ENCODE results near the gene ELF4. TPM values are rescaled to one million over a fixed set of nuclear protein-coding genes. Genes with fewer than 3 reads are reported as not detected.

Gene ELF4
- total RNA-seq, 1 experiment from 2014 or later, result 9.0 TPM

- no peak for DNase-seq (ENCODE audit: low spot score)
- TF ChIP-seq EZH2 (IDR thresholded peaks at IDR 0.05; ENCODE audit: borderline replicate concordance, low read depth, low read length, poor library complexity, severe bottlenecking), result no peak
- TF ChIP-seq, protein P1, sequence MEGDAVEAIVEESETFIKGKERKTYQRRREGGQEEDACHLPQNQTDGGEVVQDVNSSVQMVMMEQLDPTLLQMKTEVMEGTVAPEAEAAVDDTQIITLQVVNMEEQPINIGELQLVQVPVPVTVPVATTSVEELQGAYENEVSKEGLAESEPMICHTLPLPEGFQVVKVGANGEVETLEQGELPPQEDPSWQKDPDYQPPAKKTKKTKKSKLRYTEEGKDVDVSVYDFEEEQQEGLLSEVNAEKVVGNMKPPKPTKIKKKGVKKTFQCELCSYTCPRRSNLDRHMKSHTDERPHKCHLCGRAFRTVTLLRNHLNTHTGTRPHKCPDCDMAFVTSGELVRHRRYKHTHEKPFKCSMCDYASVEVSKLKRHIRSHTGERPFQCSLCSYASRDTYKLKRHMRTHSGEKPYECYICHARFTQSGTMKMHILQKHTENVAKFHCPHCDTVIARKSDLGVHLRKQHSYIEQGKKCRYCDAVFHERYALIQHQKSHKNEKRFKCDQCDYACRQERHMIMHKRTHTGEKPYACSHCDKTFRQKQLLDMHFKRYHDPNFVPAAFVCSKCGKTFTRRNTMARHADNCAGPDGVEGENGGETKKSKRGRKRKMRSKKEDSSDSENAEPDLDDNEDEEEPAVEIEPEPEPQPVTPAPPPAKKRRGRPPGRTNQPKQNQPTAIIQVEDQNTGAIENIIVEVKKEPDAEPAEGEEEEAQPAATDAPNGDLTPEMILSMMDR (conservative IDR thresholded peaks at IDR 0.05; ENCODE audit: low read depth, low read length), result no peak
- intact Hi-C loops (cut with micrococcal nuclease; ENCODE audit: unreplicated experiment), result no loop called here
- ChIA-PET CTCF (no interaction called here), POLR2A (ENCODE audit: low non-redundant PET) (no interaction called here)
- Histone ChIP-seq H3K9me3 (ENCODE audit: low read depth, low read length, poor library complexity, severe bottlenecking) (no peaks in the 10 kb centered on the region), H3K4me3 (ENCODE audit: low read depth, low read length, poor library complexity, severe bottlenecking) (no peak overlapping the region), H3K27ac (ENCODE audit: low read depth, low read length, poor library complexity, severe bottlenecking) (no peak overlapping the region), H3K4me1 (ENCODE audit: insufficient read depth, low read length, poor library complexity, severe bottlenecking) (peaks cover 4% of the 10 kb centered on the region), H3K27me3 (replicated peaks; ENCODE audit: insufficient read depth, low read depth, low read length, poor library complexity) (no peaks in the 10 kb centered on the region), H3K36me3 (ENCODE audit: insufficient read depth, low read length, poor library complexity, severe bottlenecking) (no peaks in the 10 kb centered on the region)
- BruUV-seq (replicated peaks), result no TSS peak
Measured at GRCh38 chrX:130103605-130104004, 6.7 kb downstream of the ELF4 start.

GRCh38 chrX:130100180-130100579 is 10.1 kb downstream of the ELF4 start:
- no peaks in the 10 kb centered on the region for H3K9me3 ChIP-seq (ENCODE audit: low read depth, low read length, poor library complexity, severe bottlenecking)
- CTCF ChIA-PET, result no interaction called here
- no peak for DNase-seq (ENCODE audit: low spot score)
- no TSS peak for BruUV-seq (replicated peaks)
- H3K27me3 ChIP-seq (replicated peaks; ENCODE audit: insufficient read depth, low read depth, low read length, poor library complexity), result no peaks in the 10 kb centered on the region
- H3K36me3 ChIP-seq (ENCODE audit: insufficient read depth, low read length, poor library complexity, severe bottlenecking), result no peaks in the 10 kb centered on the region
- POLR2A ChIA-PET (ENCODE audit: low non-redundant PET), result no interaction called here
- intact Hi-C loops (cut with micrococcal nuclease; ENCODE audit: unreplicated experiment), result no loop called here
- H3K27ac ChIP-seq (ENCODE audit: low read depth, low read length, poor library complexity, severe bottlenecking), result no peak overlapping the region
- H3K4me3 ChIP-seq (ENCODE audit: low read depth, low read length, poor library complexity, severe bottlenecking), result no peak overlapping the region
- H3K4me1 ChIP-seq (ENCODE audit: insufficient read depth, low read length, poor library complexity, severe bottlenecking), result no peaks in the 10 kb centered on the region
- TF ChIP-seq, protein P1 (conservative IDR thresholded peaks at IDR 0.05; ENCODE audit: low read depth, low read length), result no peak
- no peak for TF ChIP-seq EZH2 (IDR thresholded peaks at IDR 0.05; ENCODE audit: borderline replicate concordance, low read depth, low read length, poor library complexity, severe bottlenecking)

DNA sequence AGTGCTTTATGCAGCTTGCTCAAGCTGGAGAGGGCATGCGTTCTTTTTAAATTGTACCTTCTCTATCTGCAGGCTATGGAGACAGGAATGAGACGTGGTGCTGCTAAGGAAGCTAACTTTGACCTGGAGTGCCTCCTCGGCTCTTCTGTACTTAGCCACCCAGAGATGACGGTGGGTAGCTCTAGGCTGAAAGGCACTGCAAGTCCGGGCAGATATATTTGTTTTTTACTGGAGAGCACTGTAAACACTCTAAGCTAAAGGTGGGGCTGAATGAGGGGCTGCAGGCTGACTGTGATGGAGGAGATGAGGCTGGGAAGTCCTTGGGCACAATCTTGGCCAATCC is 12.1 kb downstream of the ELF4 start:
- no peaks in the 10 kb centered on the region for H3K4me1 ChIP-seq (ENCODE audit: insufficient read depth, low read length, poor library complexity, severe bottlenecking)
- no peak overlapping the region for H3K4me3 ChIP-seq (ENCODE audit: low read depth, low read length, poor library complexity, severe bottlenecking)
- ChIA-PET POLR2A (ENCODE audit: low non-redundant PET) (no interaction called here), CTCF (no interaction called here)
- BruUV-seq (replicated peaks), result no TSS peak
- H3K9me3 ChIP-seq (ENCODE audit: low read depth, low read length, poor library complexity, severe bottlenecking), result no peaks in the 10 kb centered on the region
- H3K27me3 ChIP-seq (replicated peaks; ENCODE audit: insufficient read depth, low read depth, low read length, poor library complexity), result no peaks in the 10 kb centered on the region
- intact Hi-C loops (cut with micrococcal nuclease; ENCODE audit: unreplicated experiment), result no loop called here
- no peak for TF ChIP-seq EZH2 (IDR thresholded peaks at IDR 0.05; ENCODE audit: borderline replicate concordance, low read depth, low read length, poor library complexity, severe bottlenecking)
- TF ChIP-seq, protein P1 (conservative IDR thresholded peaks at IDR 0.05; ENCODE audit: low read depth, low read length), result no peak
- H3K36me3 ChIP-seq (ENCODE audit: insufficient read depth, low read length, poor library complexity, severe bottlenecking), result no peaks in the 10 kb centered on the region
- no peak for DNase-seq (ENCODE audit: low spot score)
- no peak overlapping the region for H3K27ac ChIP-seq (ENCODE audit: low read depth, low read length, poor library complexity, severe bottlenecking)
